Activated CD4-positive, alpha-beta T cell treated with anti-CD3 and anti-CD28 coated beads, Interleukin-2, amount 10 ng/mL, durations not matched to agents 24 days and 14 days (primary cell): ENCODE measurements around the gene CTDSP1. TPM values are rescaled to one million over a fixed set of nuclear protein-coding genes. Genes with fewer than 3 reads are reported as not detected.
A peak's percentile ranks its signal among the peaks of the same experiment; 100 is the strongest.

Experiments
- DNase-seq: peaks from one replicate; pipeline ENCODE4 v3.0.0; 2022
- H3K27ac Mint-ChIP-seq: one replicate; pipeline ENCODE4 v1.8.0; 2022; ENCODE audit warnings: mild to moderate bottlenecking, mixed read lengths
- H3K27me3 Mint-ChIP-seq: one replicate; pipeline ENCODE4 v1.8.0; 2022; ENCODE audit warnings: mixed read lengths
- H3K36me3 Mint-ChIP-seq: one replicate; pipeline ENCODE4 v1.8.0; 2022; ENCODE audit warnings: low read depth, mild to moderate bottlenecking, mixed read lengths
- H3K4me1 Mint-ChIP-seq: one replicate; pipeline ENCODE4 v1.8.0; 2021; ENCODE audit warnings: mixed read lengths
- H3K4me3 Mint-ChIP-seq: one replicate; pipeline ENCODE4 v1.8.0; 2022; ENCODE audit warnings: mild to moderate bottlenecking, moderate library complexity, mixed read lengths
- H3K9me3 Mint-ChIP-seq: one replicate; pipeline ENCODE4 v1.8.0; 2021; ENCODE audit warnings: mixed read lengths
- intact Hi-C: fragments of 100-400 bp; cut with micrococcal nuclease; formaldehyde crosslinking; loops from one replicate; pipeline ENCODE4 v1.15.1; 2023
- total RNA-seq: library from RNA; stranded (reverse); gene quantifications from 2 replicates; pipeline ENCODE4 v1.2.3, GENCODE V29; 2022

Gene CTDSP1
- 103 and 106 TPM in 2 replicates for total RNA-seq

- H3K4me3 Mint-ChIP-seq = peak within 1 kb of the TSS; percentile 96
- H3K36me3 Mint-ChIP-seq = peaks cover 24% of the 10 kb centered on the region
- peak; percentile 98 for DNase-seq
- no peaks in the 10 kb centered on the region for H3K9me3 Mint-ChIP-seq
- peak within 1 kb of the TSS; percentile 92 for H3K27ac Mint-ChIP-seq
- no peaks in the 10 kb centered on the region for H3K27me3 Mint-ChIP-seq
- intact Hi-C loops = loop anchor here (2.0 to 5.0 kb wide), 7 partner anchors 31 to 988 kb away; partner anchors contain the start of genes ARPC2, CNPPD1, DNPEP and RNF25
- H3K4me1 Mint-ChIP-seq = peaks cover 45% of the 10 kb centered on the region
Observed at GRCh38 chr2:218399391-218400166, at the start of gene CTDSP1. Gene CTDSP1, plus strand, starts transcription at chr2:218399868. Its CDS starts 223 bp downstream, at chr2:218400091.

- intact Hi-C loops = no loop called here
Observed at GRCh38 chr2:218354045-218354444, 45.6 kb upstream of the CTDSP1 start.

GRCh38 chr2:218354850-218355443, 44.7 kb upstream of the CTDSP1 start:
- DNase-seq = no peak
- Mint-ChIP-seq H3K36me3 (no peaks in the 10 kb centered on the region), H3K9me3 (no peaks in the 10 kb centered on the region), H3K27ac (no peak overlapping the region), H3K27me3 (peaks cover 2% of the 10 kb centered on the region), H3K4me1 (no peaks in the 10 kb centered on the region), H3K4me3 (no peak overlapping the region)
- intact Hi-C loops = loop anchor here (5.0 kb wide), 1 partner anchor 168 kb away; no protein-coding TSS in a partner anchor

More at GRCh38 chr2:218354045-218354444, 45.6 kb upstream of the CTDSP1 start:
- no peak for DNase-seq
- Mint-ChIP-seq H3K9me3 (peaks cover 4% of the 10 kb centered on the region), H3K4me1 (no peaks in the 10 kb centered on the region), H3K27ac (no peak overlapping the region), H3K27me3 (peaks cover 2% of the 10 kb centered on the region), H3K36me3 (no peaks in the 10 kb centered on the region), H3K4me3 (no peak overlapping the region)

- peaks cover 2% of the 10 kb centered on the region for H3K27me3 Mint-ChIP-seq
- intact Hi-C loops = loop anchor here (1.0 to 5.0 kb wide), 3 partner anchors 56 to 170 kb away; no protein-coding TSS in a partner anchor
Observed at GRCh38 chr2:218357236-218358177, 42.2 kb upstream of the CTDSP1 start.

GRCh38 chr2:218360453-218360852, 39.2 kb upstream of the CTDSP1 start:
- H3K36me3 Mint-ChIP-seq = no peaks in the 10 kb centered on the region
- peaks cover 8% of the 10 kb centered on the region for H3K27me3 Mint-ChIP-seq
- no peak overlapping the region for H3K4me3 Mint-ChIP-seq
- no peaks in the 10 kb centered on the region for H3K4me1 Mint-ChIP-seq
- H3K9me3 Mint-ChIP-seq = no peaks in the 10 kb centered on the region
- intact Hi-C loops = no loop called here
- DNase-seq = no peak
- no peak overlapping the region for H3K27ac Mint-ChIP-seq

More at GRCh38 chr2:218357236-218358177, 42.2 kb upstream of the CTDSP1 start:
- Mint-ChIP-seq H3K4me3 (no peak overlapping the region), H3K9me3 (no peaks in the 10 kb centered on the region), H3K27ac (no peak overlapping the region), H3K4me1 (no peaks in the 10 kb centered on the region), H3K36me3 (no peaks in the 10 kb centered on the region)
- no peak for DNase-seq

GRCh38 chr2:218362606-218363005, 37.1 kb upstream of the CTDSP1 start:
- Mint-ChIP-seq H3K36me3 (no peaks in the 10 kb centered on the region), H3K4me1 (no peaks in the 10 kb centered on the region), H3K27me3 (peaks cover 11% of the 10 kb centered on the region), H3K27ac (no peak overlapping the region), H3K4me3 (no peak overlapping the region), H3K9me3 (no peaks in the 10 kb centered on the region)
- no peak for DNase-seq
- intact Hi-C loops = no loop called here

- intact Hi-C loops = no loop called here
- Mint-ChIP-seq H3K27ac (no peak overlapping the region), H3K4me3 (no peak overlapping the region), H3K36me3 (no peaks in the 10 kb centered on the region), H3K9me3 (no peaks in the 10 kb centered on the region), H3K4me1 (peaks cover 2% of the 10 kb centered on the region), H3K27me3 (peaks cover 12% of the 10 kb centered on the region)
- no peak for DNase-seq
Observed at GRCh38 chr2:218363736-218364135, 35.9 kb upstream of the CTDSP1 start.

GRCh38 chr2:218364196-218364595, 35.5 kb upstream of the CTDSP1 start:
- Mint-ChIP-seq H3K9me3 (no peaks in the 10 kb centered on the region), H3K36me3 (no peaks in the 10 kb centered on the region), H3K4me3 (no peak overlapping the region), H3K27me3 (peaks cover 15% of the 10 kb centered on the region), H3K4me1 (peaks cover 2% of the 10 kb centered on the region), H3K27ac (no peak overlapping the region)
- intact Hi-C loops = no loop called here
- no peak for DNase-seq

GRCh38 chr2:218366621-218367414, 32.9 kb upstream of the CTDSP1 start:
- H3K4me1 Mint-ChIP-seq = peaks cover 4% of the 10 kb centered on the region
- H3K27me3 Mint-ChIP-seq = peaks cover 29% of the 10 kb centered on the region
- peak overlapping the region; percentile 48 for H3K27ac Mint-ChIP-seq
- intact Hi-C loops = loop anchor here (5.0 kb wide), 1 partner anchor 75 kb away; the partner anchor contains the start of gene TMBIM1
- peak overlapping the region; percentile 80 for H3K4me3 Mint-ChIP-seq
- no peak for DNase-seq
- H3K36me3 Mint-ChIP-seq = no peaks in the 10 kb centered on the region
- no peaks in the 10 kb centered on the region for H3K9me3 Mint-ChIP-seq

- peak overlapping the region; percentile 80 for H3K4me3 Mint-ChIP-seq
- H3K27ac Mint-ChIP-seq = peak overlapping the region; percentile 76
- intact Hi-C loops = loop anchor here (2.0 to 5.0 kb wide), 2 partner anchors 31 to 75 kb away; partner anchors contain the start of genes CTDSP1 and TMBIM1
- no peaks in the 10 kb centered on the region for H3K36me3 Mint-ChIP-seq
- H3K4me1 Mint-ChIP-seq = peaks cover 4% of the 10 kb centered on the region
- H3K9me3 Mint-ChIP-seq = no peaks in the 10 kb centered on the region
- peak; percentile 92 for DNase-seq
- H3K27me3 Mint-ChIP-seq = peaks cover 29% of the 10 kb centered on the region
Observed at GRCh38 chr2:218367415-218368149, 32.1 kb upstream of the CTDSP1 start.

GRCh38 chr2:218368150-218368528, 31.5 kb upstream of the CTDSP1 start:
- no peaks in the 10 kb centered on the region for H3K36me3 Mint-ChIP-seq
- H3K4me1 Mint-ChIP-seq = peaks cover 4% of the 10 kb centered on the region
- no peak for DNase-seq
- intact Hi-C loops = loop anchor here (2.0 to 5.0 kb wide), 2 partner anchors 31 to 76 kb away; partner anchors contain the start of genes CTDSP1 and TMBIM1
- H3K4me3 Mint-ChIP-seq = peak overlapping the region; percentile 80
- H3K9me3 Mint-ChIP-seq = no peaks in the 10 kb centered on the region
- H3K27me3 Mint-ChIP-seq = peaks cover 25% of the 10 kb centered on the region
- no peak overlapping the region for H3K27ac Mint-ChIP-seq

GRCh38 chr2:218368621-218369153, 31.0 kb upstream of the CTDSP1 start:
- peaks cover 25% of the 10 kb centered on the region for H3K27me3 Mint-ChIP-seq
- no peak for DNase-seq
- no peaks in the 10 kb centered on the region for H3K9me3 Mint-ChIP-seq
- peak overlapping the region; percentile 20 for H3K27ac Mint-ChIP-seq
- H3K36me3 Mint-ChIP-seq = no peaks in the 10 kb centered on the region
- peak overlapping the region; percentile 48 for H3K4me3 Mint-ChIP-seq
- peaks cover 4% of the 10 kb centered on the region for H3K4me1 Mint-ChIP-seq
- intact Hi-C loops = loop anchor here (2.0 to 5.0 kb wide), 2 partner anchors 30 to 76 kb away; partner anchors contain the start of genes CTDSP1 and TMBIM1
